HG03521 (cell line): ENCODE results near the gene SPAG7.
"Not testable (repeated sequence)": the region's sequence is repeated elsewhere in the genome, so short reads cannot be mapped to it uniquely, and the experiment has no call there.

ENCODE experiments used
- ATAC-seq: cut with Tn5 transposase; IDR thresholded peaks from one replicate; pipeline ENCODE4 v1.9.1; 2021; ENCODE audit warnings: mild to moderate bottlenecking, moderate library complexity; ENCODE audit not compliant: unreplicated experiment

SPAG7 gene

GRCh38 chr17:4938688-4939545 lies 28.7 kb downstream of the SPAG7 start:
- ATAC-seq = no peak

- no peak for ATAC-seq
These were observed 29.5 kb downstream of the SPAG7 start for GRCh38 chr17:4938069-4938491.

GRCh38 chr17:4937553-4937952 lies 30.1 kb downstream of the SPAG7 start:
- ATAC-seq = no peak

- ATAC-seq = no peak
These were observed 31.2 kb downstream of the SPAG7 start for GRCh38 chr17:4936436-4936835.

- ATAC-seq = no peak
These were observed 32.0 kb downstream of the SPAG7 start for GRCh38 chr17:4935650-4936049.

GRCh38 chr17:4934173-4934979 lies 33.2 kb downstream of the SPAG7 start:
- no peak for ATAC-seq

GRCh38 chr17:4933646-4934045 lies 34.0 kb downstream of the SPAG7 start:
- no peak for ATAC-seq

- ATAC-seq = no peak
These were observed 34.9 kb downstream of the SPAG7 start for GRCh38 chr17:4932756-4933155.

- ATAC-seq = no peak
These were observed 35.7 kb downstream of the SPAG7 start, which contains the start of gene GP1BA for GRCh38 chr17:4931963-4932362. Gene GP1BA, plus strand, starts transcription at chr17:4932277. Its CDS starts 328 bp downstream, at chr17:4932605.

- no peak for ATAC-seq
These were observed 38.7 kb downstream of the SPAG7 start for GRCh38 chr17:4928881-4929280.

GRCh38 chr17:4926577-4927335 lies 40.9 kb downstream of the SPAG7 start:
- not testable (repeated sequence) for ATAC-seq

- ATAC-seq = no peak
These were observed 46.3 kb downstream of the SPAG7 start for GRCh38 chr17:4921320-4921719.

- no peak for ATAC-seq
These were observed 47.1 kb downstream of the SPAG7 start for GRCh38 chr17:4920351-4921048.

- no peak for ATAC-seq
These were observed 48.0 kb downstream of the SPAG7 start for GRCh38 chr17:4919511-4920047.

- ATAC-seq = not testable (repeated sequence)
These were observed 53.1 kb downstream of the SPAG7 start for GRCh38 chr17:4914551-4914950.

- ATAC-seq = no peak
These were observed 53.6 kb downstream of the SPAG7 start for GRCh38 chr17:4913994-4914393.
